SK-N-SH (cell line): ENCODE measurements around the gene UBR3. TPM values are rescaled to one million over a fixed set of nuclear protein-coding genes. Genes with fewer than 3 reads are reported as not detected.

Experiments
- CTCF ChIA-PET: fragments of 300-600, 350-600 bp; formaldehyde crosslinking; extraction: SDS; loops from one replicate; lab custom pipeline; 2021; lab: Yijun Ruan, JAX
- POLR2A ChIA-PET: fragments of 350-600 bp; sonication (Branson Sonifier 250); formaldehyde crosslinking; extraction: SDS; loops from one replicate; lab custom pipeline; 2020; ENCODE audit warnings: antibody characterized with exemption, inconsistent platforms; lab: Yijun Ruan, JAX
- DNase-seq: peaks from one replicate; pipeline ENCODE4 v3.0.0; 2012
- H2AFZ ChIP-seq: fragments of 200-600 bp; sonication (generic); 2 replicates; pipeline ENCODE4 v1.8.1; 2016; ENCODE audit warnings: antibody characterized with exemption, mild to moderate bottlenecking, low read depth
- H3F3A ChIP-seq: fragments of 200-600 bp; sonication (generic); replicated peaks from 2 replicates; pipeline ENCODE3; 2016; ENCODE audit warnings: antibody characterized with exemption, mild to moderate bottlenecking; ENCODE audit not compliant: insufficient read depth
- H3K27ac ChIP-seq, 2 experiments: fragments of 200-500 bp in 1 of 2; fragments of 200-600 bp in 1 of 2; sonication (Bioruptor generic) in 1 of 2; sonication (generic), shearing (Covaris generic) in 1 of 2; 2 replicates each; pipeline versions ENCODE4 v1.5.1 to v1.6.1; 2014 to 2016; ENCODE audit warnings: low read depth in 2 of 2, inconsistent platforms in 1 of 2, low read length in 1 of 2, mild to moderate bottlenecking in 1 of 2, mixed read lengths in 1 of 2
- H3K27me3 ChIP-seq: fragments of 200-600 bp; sonication (generic), shearing (Covaris generic); 2 replicates; pipeline ENCODE4 v1.6.1; 2016; ENCODE audit warnings: mixed run types; ENCODE audit not compliant: insufficient read depth
- H3K36me3 ChIP-seq, 2 experiments: fragments of 200-500 bp in 1 of 2; fragments of 200-600 bp in 1 of 2; sonication (Bioruptor generic) in 1 of 2; sonication (generic) in 1 of 2; replicated peaks in 1 of 2; 2 replicates each; pipeline versions ENCODE3 to v1.5.1; 2014 to 2016; ENCODE audit warnings: low read length in 1 of 2, mild to moderate bottlenecking in 1 of 2; ENCODE audit not compliant: insufficient read depth in 2 of 2, control insufficient read depth in 1 of 2
- H3K4me1 ChIP-seq, 2 experiments: fragments of 200-500 bp in 1 of 2; fragments of 200-600 bp in 1 of 2; sonication (Bioruptor generic) in 1 of 2; sonication (generic), shearing (Covaris generic) in 1 of 2; 2 replicates each; pipeline versions ENCODE4 v1.5.1 to v1.6.1; 2014 to 2016; ENCODE audit warnings: low read depth in 1 of 2, low read length in 1 of 2, mixed run types in 1 of 2; ENCODE audit not compliant: insufficient read depth in 2 of 2, control insufficient read depth in 1 of 2
- H3K4me2 ChIP-seq: fragments of 200-600 bp; sonication (generic), shearing (Covaris generic); 2 replicates; pipeline ENCODE4 v1.6.1; 2017; ENCODE audit warnings: mixed run types
- H3K4me3 ChIP-seq, 2 experiments: fragments of 200-500 bp in 1 of 2; fragments of 200-600 bp in 1 of 2; sonication (Bioruptor generic) in 1 of 2; sonication (generic), shearing (Covaris generic) in 1 of 2; 2 replicates each; pipeline versions ENCODE4 v1.5.1 to v1.8.1; 2014 to 2016; ENCODE audit warnings: low read depth in 2 of 2, inconsistent platforms in 1 of 2, low read length in 1 of 2, mild to moderate bottlenecking in 1 of 2, mixed read lengths in 1 of 2, moderate library complexity in 1 of 2
- H3K79me2 ChIP-seq: fragments of 200-600 bp; sonication (generic); 2 replicates; pipeline ENCODE4 v1.8.1; 2017; ENCODE audit warnings: mild to moderate bottlenecking; ENCODE audit not compliant: insufficient read depth
- H3K9ac ChIP-seq: fragments of 200-600 bp; sonication (generic); 2 replicates; pipeline ENCODE4 v1.6.1; 2017; ENCODE audit warnings: mixed run types
- H3K9me2 ChIP-seq: fragments of 200-600 bp; sonication (generic); 2 replicates; pipeline ENCODE4 v1.6.1; 2017; ENCODE audit warnings: mixed run types
- H3K9me3 ChIP-seq: fragments of 200-600 bp; sonication (generic); 2 replicates; pipeline ENCODE4 v1.6.1; 2017; ENCODE audit warnings: mixed run types, mild to moderate bottlenecking, moderate library complexity
- H4K20me1 ChIP-seq: fragments of 200-600 bp; sonication (generic); 2 replicates; pipeline ENCODE4 v1.6.1; 2017; ENCODE audit warnings: mild to moderate bottlenecking, mixed run types; ENCODE audit not compliant: insufficient read depth
- CHD2 ChIP-seq: fragments of 150-350 bp; IDR thresholded peaks from 2 replicates; pipeline ENCODE4 v1.6.1; 2018; ENCODE audit warnings: low read length; ENCODE audit not compliant: partially characterized antibody
- ELF1 ChIP-seq: IDR thresholded peaks from 2 replicates; pipeline ENCODE4 v1.4.0; 2012
- EP300 ChIP-seq, 2 experiments: IDR thresholded peaks; 2 replicates each; pipeline versions ENCODE4 v1.4.0 to v1.6.1; 2012; ENCODE audit warnings: borderline replicate concordance in 1 of 2, low read depth in 1 of 2, low read length in 1 of 2
- EZH2phosphoT487 ChIP-seq: fragments of 200-600 bp; sonication (generic); IDR thresholded peaks from 2 replicates; pipeline ENCODE4 v1.6.1; 2017; ENCODE audit warnings: low read depth, mixed run types, mild to moderate bottlenecking, antibody characterized with exemption, moderate library complexity, borderline replicate concordance
- GABPA ChIP-seq: IDR thresholded peaks from 2 replicates; pipeline ENCODE4 v1.4.0; 2012; ENCODE audit warnings: low read depth, mild to moderate bottlenecking
- MAX ChIP-seq: IDR thresholded peaks from 2 replicates; pipeline ENCODE4 v1.4.0; 2012; ENCODE audit warnings: low read depth
- NFIC ChIP-seq: IDR thresholded peaks from 2 replicates; pipeline ENCODE4 v1.4.0; 2012; ENCODE audit warnings: borderline replicate concordance
- PBX3 ChIP-seq: IDR thresholded peaks from 2 replicates; pipeline ENCODE4; 2012
- POLR2AphosphoS5 ChIP-seq: IDR thresholded peaks from 2 replicates; pipeline ENCODE4 v1.6.1; 2012; ENCODE audit warnings: low read depth, low read length
- RCOR1 ChIP-seq: fragments of 150-350 bp; IDR thresholded peaks from 2 replicates; pipeline ENCODE4 v1.6.1; 2017; ENCODE audit warnings: antibody characterized with exemption, low read length
- RXRA ChIP-seq: IDR thresholded peaks from 2 replicates; pipeline ENCODE4 v1.4.0; 2012; ENCODE audit warnings: low read depth, mild to moderate bottlenecking, borderline replicate concordance
- SIN3A ChIP-seq: IDR thresholded peaks from 2 replicates; pipeline ENCODE4 v1.6.1; 2012; ENCODE audit warnings: low read depth, mild to moderate bottlenecking, low read length, moderate library complexity, borderline replicate concordance
- SMC3 ChIP-seq: IDR thresholded peaks from 2 replicates; pipeline ENCODE4 v1.6.1; 2012; ENCODE audit warnings: low read depth, low read length, improper control_type of control experiment
- TAF1 ChIP-seq: IDR thresholded peaks from 2 replicates; pipeline ENCODE4 v1.6.1; 2012; ENCODE audit warnings: low read depth, mild to moderate bottlenecking, low read length, moderate library complexity, borderline replicate concordance
- TEAD4 ChIP-seq: IDR thresholded peaks from 2 replicates; pipeline ENCODE4 v1.4.0; 2012; ENCODE audit warnings: mild to moderate bottlenecking, borderline replicate concordance; ENCODE audit not compliant: insufficient read depth
- USF1 ChIP-seq: IDR thresholded peaks from 2 replicates; pipeline ENCODE4 v1.4.0; 2012; ENCODE audit warnings: low read depth, borderline replicate concordance
- YY1 ChIP-seq: IDR thresholded peaks from 2 replicates; pipeline ENCODE4 v1.4.0; 2012; ENCODE audit warnings: low read depth, mild to moderate bottlenecking
- ZBTB33 ChIP-seq: IDR thresholded peaks from 2 replicates; pipeline ENCODE4 v1.4.0; 2012; ENCODE audit warnings: low read depth, borderline replicate concordance
- WGBS: methylation state at CpG from one replicate; pipeline ENCODE4 v1.1.6; 2017; ENCODE audit warnings: low lambda C conversion rate; 5-methylcytosine and 5-hydroxymethylcytosine counted together
- polyA plus RNA-seq, 3 experiments: library from polyadenylated mRNA; depleted of rRNA; stranded (reverse); fragments of >200 nt; gene quantifications; 2 replicates each; pipeline ENCODE4 v1.2.3, GENCODE V29; 2012

Gene UBR3
- polyA plus RNA-seq, 1 of the 3 experiments (the other 2 are of a cell fraction), result 5.2 TPM

GRCh38 chr2:170009209-170009608 lies 182.0 kb downstream of the UBR3 start:
- Histone ChIP-seq H2AFZ (no peak overlapping the region), H3F3A (no peaks in the 10 kb centered on the region), H3K9me3 (no peaks in the 10 kb centered on the region; the same call in 1 of the 2 replicates), H3K4me2 (no peak overlapping the region), H3K4me1 (peaks cover 0 to 1% of the 10 kb centered on the region in 2 experiments; a peak in 2 of 4 replicates), H3K27me3 (no peaks in the 10 kb centered on the region), H3K79me2 (no peaks in the 10 kb centered on the region), H3K9ac (no peak overlapping the region), H3K9me2 (no peaks in the 10 kb centered on the region), H3K36me3 (peaks cover 4 to 16% of the 10 kb centered on the region in 2 experiments), H3K27ac (no peak overlapping the region), H3K4me3 (no peak overlapping the region), H4K20me1 (no peaks in the 10 kb centered on the region)
- ChIA-PET CTCF (interaction anchor here (1.2 kb wide), 1 partner anchor 60 kb away, joined by 3 read pairs; no protein-coding TSS in a partner anchor), POLR2A (no interaction called here)
- no peak for DNase-seq
- WGBS, result 86% methylated on average over 3 of the region's 3 CpGs
- no peak for TF ChIP-seq TAF1
- no peak for TF ChIP-seq EZH2phosphoT487

GRCh38 chr2:170012773-170013172 lies 185.5 kb downstream of the UBR3 start:
- Histone ChIP-seq H3F3A (no peaks in the 10 kb centered on the region), H3K9me3 (no peaks in the 10 kb centered on the region; the same call in none of the 2 replicates), H3K27me3 (no peaks in the 10 kb centered on the region), H3K9me2 (no peaks in the 10 kb centered on the region), H3K4me3 (no peak overlapping the region), H4K20me1 (no peaks in the 10 kb centered on the region), H3K4me1 (peaks cover 0 to 5% of the 10 kb centered on the region in 2 experiments; a peak in 2 of 4 replicates), H3K79me2 (no peaks in the 10 kb centered on the region), H3K36me3 (peaks cover 4 to 28% of the 10 kb centered on the region in 2 experiments), H3K27ac (no peak overlapping the region), H3K4me2 (no peak overlapping the region), H2AFZ (no peak overlapping the region), H3K9ac (no peak overlapping the region)
- TF ChIP-seq NFIC (no peak), CHD2 (no peak), POLR2AphosphoS5 (no peak), SMC3 (no peak), RXRA (no peak), RCOR1 (no peak), EP300 (IDR thresholded peaks at IDR 0.05; ENCODE audit: borderline replicate concordance in 1 of 2, low read depth in 1 of 2, low read length in 1 of 2) (no peak), GABPA (no peak), MAX (no peak), ZBTB33 (no peak), ELF1 (no peak), USF1 (no peak), TEAD4 (no peak), SIN3A (no peak), TAF1 (no peak), PBX3 (no peak), YY1 (no peak)
- ChIA-PET CTCF (interaction anchor here (1.2 to 2.2 kb wide), 2 partner anchors 10 to 25 kb away, joined by 3 to 5 read pairs; no protein-coding TSS in a partner anchor), POLR2A (no interaction called here)
- no peak for DNase-seq
- 95% methylated on average over 4 of the region's 4 CpGs for WGBS
